BJ (cell line): ENCODE results near the gene ATP9B. TPM values are rescaled to one million over a fixed set of nuclear protein-coding genes. Genes with fewer than 3 reads are reported as not detected.

Experiments used
- CTCF ChIA-PET: fragments of 350-600 bp; formaldehyde crosslinking; extraction: SDS; loops from one replicate; lab custom pipeline; 2021; ENCODE audit warnings: antibody characterized with exemption, inconsistent platforms; lab: Yijun Ruan, JAX
- POLR2A ChIA-PET: fragments of 300-600 bp; sonication (Branson Sonifier 250); formaldehyde crosslinking; extraction: SDS; loops from one replicate; lab custom pipeline; 2021; ENCODE audit warnings: antibody characterized with exemption; lab: Charles Lee
- DNase-seq: peaks from one replicate; pipeline ENCODE4 v3.0.0-alpha.2; 2011; ENCODE audit warnings: low read depth
- H3K27me3 ChIP-seq: 2 replicates; pipeline ENCODE4 v1.6.0; 2011; ENCODE audit warnings: low read length; ENCODE audit not compliant: control insufficient read depth, insufficient read depth
- H3K36me3 ChIP-seq: 2 replicates; pipeline ENCODE4 v1.5.1; 2011; ENCODE audit warnings: low read length; ENCODE audit not compliant: control insufficient read depth, insufficient read depth
- H3K4me3 ChIP-seq: 2 replicates; pipeline ENCODE4 v1.5.1; 2011; ENCODE audit warnings: low read depth, mild to moderate bottlenecking, control low read depth, low read length
- polyA plus RNA-seq: library from polyadenylated mRNA; depleted of rRNA; stranded (reverse); fragments of >200 nt; gene quantifications from 2 replicates; pipeline ENCODE4 v1.2.3, GENCODE V29; 2011
- TF ChIP-seq, protein P1 (sequence below): IDR thresholded peaks from 2 replicates; pipeline ENCODE4 v1.5.1; 2011; ENCODE audit warnings: low read depth, mild to moderate bottlenecking, control low read depth, inconsistent platforms, low read length, moderate library complexity; ENCODE audit not compliant: insufficient read depth

Gene ATP9B
- polyA plus RNA-seq, 1 experiment, result 17.4 TPM

DNA sequence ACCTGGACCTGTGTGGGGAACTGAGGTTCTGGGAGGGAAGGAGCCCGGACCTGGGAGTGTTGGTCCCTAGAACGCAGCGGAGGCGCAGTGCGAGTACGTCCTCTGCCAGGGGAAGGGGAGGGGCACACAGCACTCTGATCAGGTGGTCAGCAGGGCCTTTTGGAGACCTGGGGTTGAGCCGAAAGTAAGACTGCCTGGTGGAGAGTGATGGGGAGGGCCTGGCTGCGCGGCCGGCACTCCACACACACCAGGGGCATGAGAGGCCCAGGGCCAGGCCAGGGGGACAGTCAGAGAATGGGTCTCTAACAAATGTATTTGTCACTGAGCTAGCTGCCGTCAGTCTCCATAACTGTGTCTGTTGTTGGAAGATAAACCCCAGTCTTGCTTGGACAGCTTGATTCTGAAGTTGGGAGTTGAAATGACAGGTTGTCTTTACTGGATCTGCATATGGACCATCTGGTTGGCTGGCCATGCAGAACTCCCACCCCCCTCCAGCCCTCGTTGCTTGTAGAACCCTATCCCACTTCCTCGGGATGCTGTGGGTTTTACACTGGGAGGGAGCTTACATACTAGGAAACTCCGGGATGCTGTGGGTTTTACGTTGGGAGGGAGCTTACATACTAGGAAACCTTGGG is 251.1 kb downstream of the ATP9B start:
- ChIA-PET CTCF (interaction anchor here (1.5 kb wide), 1 partner anchor 8 kb away, joined by 4 read pairs; no protein-coding TSS in a partner anchor), POLR2A (no interaction called here)
- H3K27me3 ChIP-seq, result no peaks in the 10 kb centered on the region
- H3K4me3 ChIP-seq, result no peak overlapping the region
- TF ChIP-seq, protein P1, sequence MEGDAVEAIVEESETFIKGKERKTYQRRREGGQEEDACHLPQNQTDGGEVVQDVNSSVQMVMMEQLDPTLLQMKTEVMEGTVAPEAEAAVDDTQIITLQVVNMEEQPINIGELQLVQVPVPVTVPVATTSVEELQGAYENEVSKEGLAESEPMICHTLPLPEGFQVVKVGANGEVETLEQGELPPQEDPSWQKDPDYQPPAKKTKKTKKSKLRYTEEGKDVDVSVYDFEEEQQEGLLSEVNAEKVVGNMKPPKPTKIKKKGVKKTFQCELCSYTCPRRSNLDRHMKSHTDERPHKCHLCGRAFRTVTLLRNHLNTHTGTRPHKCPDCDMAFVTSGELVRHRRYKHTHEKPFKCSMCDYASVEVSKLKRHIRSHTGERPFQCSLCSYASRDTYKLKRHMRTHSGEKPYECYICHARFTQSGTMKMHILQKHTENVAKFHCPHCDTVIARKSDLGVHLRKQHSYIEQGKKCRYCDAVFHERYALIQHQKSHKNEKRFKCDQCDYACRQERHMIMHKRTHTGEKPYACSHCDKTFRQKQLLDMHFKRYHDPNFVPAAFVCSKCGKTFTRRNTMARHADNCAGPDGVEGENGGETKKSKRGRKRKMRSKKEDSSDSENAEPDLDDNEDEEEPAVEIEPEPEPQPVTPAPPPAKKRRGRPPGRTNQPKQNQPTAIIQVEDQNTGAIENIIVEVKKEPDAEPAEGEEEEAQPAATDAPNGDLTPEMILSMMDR, result no peak
- peaks cover 1% of the 10 kb centered on the region; the same call in 1 of the 2 replicates for H3K36me3 ChIP-seq
- no peak for DNase-seq

DNA sequence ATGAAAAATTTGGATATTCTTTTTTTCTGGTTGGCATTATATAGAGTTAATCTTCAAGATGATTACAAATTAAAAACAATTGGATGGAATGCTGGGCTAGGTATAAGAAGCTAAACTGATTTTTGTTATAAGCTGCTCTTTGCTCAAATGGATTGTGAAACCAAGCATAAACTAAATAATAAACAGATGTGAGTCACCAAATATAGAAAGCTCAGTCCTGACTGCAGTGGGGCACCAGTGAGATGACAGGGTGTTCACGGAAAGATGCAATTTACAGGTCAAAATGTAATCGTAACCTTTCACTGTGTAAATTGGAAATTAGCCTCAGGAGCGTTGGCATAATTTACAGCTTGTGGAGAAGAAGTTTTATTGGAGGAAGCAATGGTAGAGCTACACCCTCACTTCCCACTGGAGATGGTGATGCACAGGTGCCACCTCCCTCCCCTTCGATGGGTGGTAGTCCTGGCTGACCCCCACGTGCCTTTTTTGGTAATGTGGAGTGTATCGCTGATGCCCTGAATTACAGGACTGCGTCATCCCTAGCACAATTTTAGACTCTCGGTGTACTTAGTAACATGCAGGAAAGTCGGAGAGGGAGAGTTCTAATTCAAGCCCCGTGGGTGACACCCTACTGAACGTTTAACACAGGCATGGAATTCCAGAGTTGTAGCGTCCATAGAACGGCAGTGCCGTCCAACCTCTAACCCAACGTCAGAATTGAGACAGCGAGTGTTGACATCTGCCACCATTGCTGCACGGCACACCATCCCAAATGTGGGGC is 252.6 kb downstream of the ATP9B start:
- ChIA-PET POLR2A (no interaction called here), CTCF (interaction anchor here (1.0 to 1.5 kb wide), 2 partner anchors 9 to 11 kb away, joined by 4 to 5 read pairs; no protein-coding TSS in a partner anchor)
- TF ChIP-seq, protein P1, result no peak
- no peaks in the 10 kb centered on the region for H3K27me3 ChIP-seq
- DNase-seq, result no peak
- no peaks in the 10 kb centered on the region for H3K36me3 ChIP-seq
- no peak overlapping the region for H3K4me3 ChIP-seq

DNA sequence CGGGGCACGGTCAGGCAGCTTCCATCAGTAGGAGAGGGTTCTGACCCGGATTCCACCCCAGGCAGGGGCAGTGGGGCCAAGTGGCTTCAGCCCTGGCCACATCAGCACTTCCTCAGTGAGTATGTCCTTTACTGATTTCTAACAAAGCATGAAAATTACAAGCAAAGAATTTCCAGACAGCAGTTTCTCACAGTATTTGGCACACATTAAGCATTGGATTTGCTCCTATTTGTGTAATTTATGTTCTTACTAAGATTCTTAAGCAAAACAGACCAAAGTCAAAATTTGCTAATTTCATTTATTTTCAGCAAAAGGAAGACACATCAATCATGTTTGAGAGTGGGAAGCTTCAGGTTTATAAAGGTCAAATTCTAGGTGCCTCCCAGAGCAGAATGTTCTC is 253.2 kb downstream of the ATP9B start:
- Histone ChIP-seq H3K4me3 (no peak overlapping the region), H3K36me3 (no peaks in the 10 kb centered on the region), H3K27me3 (no peaks in the 10 kb centered on the region)
- TF ChIP-seq, protein P1, result no peak
- ChIA-PET POLR2A (no interaction called here), CTCF (interaction anchor here (1.0 kb wide), 1 partner anchor 12 kb away, joined by 5 read pairs; no protein-coding TSS in a partner anchor)
- no peak for DNase-seq

DNA sequence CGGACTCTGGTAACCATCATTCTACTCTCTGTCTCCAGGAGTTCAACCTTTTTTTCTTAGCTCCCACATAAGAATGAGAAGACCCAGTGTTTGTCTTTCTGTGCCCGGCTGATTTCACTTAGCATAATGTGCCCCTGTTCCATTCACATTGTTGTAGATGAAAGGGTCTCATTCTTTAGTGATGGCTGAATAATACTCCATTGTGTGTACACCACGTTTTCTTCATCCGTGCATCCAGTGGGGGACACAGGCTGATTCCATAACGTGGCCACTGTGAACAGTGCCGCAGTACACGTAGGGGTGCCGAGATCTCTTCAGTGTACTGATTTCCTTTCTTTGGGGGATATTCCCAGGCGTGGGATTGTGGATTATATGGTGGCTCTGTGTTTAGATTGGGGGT is 254.3 kb downstream of the ATP9B start:
- Histone ChIP-seq H3K4me3 (no peak overlapping the region), H3K36me3 (no peaks in the 10 kb centered on the region), H3K27me3 (no peaks in the 10 kb centered on the region)
- DNase-seq, result no peak
- POLR2A ChIA-PET, result no interaction called here
- CTCF ChIA-PET, result no interaction called here
- TF ChIP-seq, protein P1, result no peak

DNA sequence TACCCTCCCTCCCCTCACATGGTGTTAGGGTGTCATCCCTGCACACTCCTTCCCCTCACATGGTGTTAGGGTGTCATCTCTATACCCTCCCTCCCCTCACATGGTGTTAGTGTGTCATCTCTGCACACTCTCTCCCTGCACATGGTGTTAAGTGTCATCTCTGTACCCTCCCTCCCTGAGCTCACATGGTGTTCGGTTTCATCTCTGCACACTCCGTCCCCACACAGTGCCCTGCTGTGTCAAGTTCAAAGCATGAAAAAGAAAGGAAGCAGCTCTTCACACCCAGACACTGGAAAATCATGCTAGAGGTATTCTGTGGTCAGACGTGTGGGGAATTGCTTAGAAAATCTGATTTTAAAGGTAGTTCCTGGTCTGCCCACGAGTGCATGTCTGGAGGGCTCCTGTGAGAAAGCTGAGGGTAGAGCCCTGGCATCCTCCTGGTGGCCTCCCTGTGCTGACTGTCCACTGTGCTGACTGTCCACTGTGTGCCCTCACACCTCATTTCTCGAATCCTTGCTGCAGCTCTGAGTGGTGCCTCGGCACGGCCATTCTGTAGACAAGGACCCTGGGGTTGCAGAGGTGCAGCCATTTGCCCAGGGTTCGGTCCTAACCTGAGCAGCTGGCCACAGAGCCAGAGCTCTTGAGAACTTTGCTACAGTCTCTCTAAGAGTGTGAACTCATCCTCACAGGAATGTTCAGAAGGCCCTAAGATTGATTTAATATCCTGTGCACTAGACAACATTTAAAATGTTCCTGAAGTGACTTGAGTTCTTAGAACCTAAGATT is 257.4 kb downstream of the ATP9B start:
- Histone ChIP-seq H3K27me3 (no peaks in the 10 kb centered on the region), H3K4me3 (no peak overlapping the region), H3K36me3 (peaks cover 1% of the 10 kb centered on the region)
- TF ChIP-seq, protein P1, result no peak
- no peak for DNase-seq
- POLR2A ChIA-PET, result no interaction called here
- CTCF ChIA-PET, result no interaction called here
